HepG2 (cell line): ENCODE data around the gene P4HTM. TPM values are rescaled to one million over a fixed set of nuclear protein-coding genes. Genes with fewer than 3 reads are reported as not detected.

Source experiments
- AFF4 ChIP-seq: sonication (generic); formaldehyde crosslinking; IDR thresholded peaks from 2 replicates; pipeline ENCODE4 v1.4.0; 2020; ENCODE audit warnings: missing genetic modification reagents
- AHR ChIP-seq: IDR thresholded peaks from 2 replicates; pipeline ENCODE4 v1.6.1; 2018; ENCODE audit warnings: missing genetic modification reagents, missing compliant biosample characterization
- CC2D1A ChIP-seq: sonication (generic); formaldehyde crosslinking; IDR thresholded peaks from 2 replicates; pipeline ENCODE4 v1.8.1; 2023; ENCODE audit warnings: mild to moderate bottlenecking, missing genetic modification reagents
- CCDC6 ChIP-seq: sonication (generic); formaldehyde crosslinking; IDR thresholded peaks from 2 replicates; pipeline ENCODE4 v1.8.1; 2022; ENCODE audit warnings: mild to moderate bottlenecking, missing genetic modification reagents, moderate library complexity
- EHMT2 ChIP-seq: fragments of 200-600 bp; sonication (generic); IDR thresholded peaks from 2 replicates; pipeline ENCODE4 v1.7.0; 2017; ENCODE audit warnings: antibody characterized with exemption, low read depth, low read length, borderline replicate concordance
- ESRRA ChIP-seq: sonication (generic); formaldehyde crosslinking; IDR thresholded peaks from 2 replicates; pipeline ENCODE4 v1.5.1; 2020; ENCODE audit warnings: mild to moderate bottlenecking, low read depth, missing genetic modification reagents
- HOXA7 ChIP-seq: sonication (generic); formaldehyde crosslinking; IDR thresholded peaks from 2 replicates; pipeline ENCODE4 v1.8.1; 2022; ENCODE audit warnings: mild to moderate bottlenecking, missing genetic modification reagents, moderate library complexity
- KMT2A ChIP-seq: sonication (generic); formaldehyde crosslinking; IDR thresholded peaks from 2 replicates; pipeline ENCODE4 v1.4.0; 2020; ENCODE audit warnings: missing genetic modification reagents
- SRY ChIP-seq: sonication (generic); formaldehyde crosslinking; IDR thresholded peaks from 2 replicates; pipeline ENCODE4 v1.8.0; 2022; ENCODE audit warnings: mild to moderate bottlenecking, missing genetic modification reagents
- TRIM24 ChIP-seq: sonication (generic); formaldehyde crosslinking; IDR thresholded peaks from 2 replicates; pipeline ENCODE4 v1.8.0; 2022; ENCODE audit warnings: mild to moderate bottlenecking, missing genetic modification reagents
- U2AF1 ChIP-seq: fragments of 200-400 bp; formaldehyde crosslinking; optimal IDR thresholded peaks from 2 replicates; pipeline ENCODE3; 2017; ENCODE audit warnings: mild to moderate bottlenecking, low read depth, low read length
- ZBTB46 ChIP-seq: sonication (generic); formaldehyde crosslinking; IDR thresholded peaks from 2 replicates; pipeline ENCODE4 v1.4.0; 2020; ENCODE audit warnings: mild to moderate bottlenecking, missing genetic modification reagents, borderline replicate concordance
- ZMAT5 ChIP-seq: sonication (generic); formaldehyde crosslinking; IDR thresholded peaks from 2 replicates; pipeline ENCODE4 v1.5.0; 2020; ENCODE audit warnings: mild to moderate bottlenecking, low read depth, missing genetic modification reagents, borderline replicate concordance
- ZNF20 ChIP-seq: sonication (generic); formaldehyde crosslinking; IDR thresholded peaks from 2 replicates; pipeline ENCODE4 v1.4.0; 2020; ENCODE audit warnings: mild to moderate bottlenecking, moderate library complexity, missing genetic modification reagents
- ZNF256 ChIP-seq: sonication (generic); formaldehyde crosslinking; conservative IDR thresholded peaks from 2 replicates; pipeline ENCODE4 v1.4.0; 2020; ENCODE audit warnings: missing genetic modification reagents
- ZNF264 ChIP-seq: sonication (generic); formaldehyde crosslinking; IDR thresholded peaks from 2 replicates; pipeline ENCODE4 v1.4.0; 2020; ENCODE audit warnings: missing genetic modification reagents
- ZNF282 ChIP-seq: fragments of 450-650 bp; IDR thresholded peaks from 2 replicates; pipeline ENCODE4 v1.6.1; 2018; ENCODE audit not compliant: partially characterized antibody
- ZNF414 ChIP-seq: sonication (generic); formaldehyde crosslinking; IDR thresholded peaks from 2 replicates; pipeline ENCODE4 v1.5.0; 2020; ENCODE audit warnings: missing genetic modification reagents
- ZNF468 ChIP-seq: sonication (generic); formaldehyde crosslinking; IDR thresholded peaks from 2 replicates; pipeline ENCODE4 v1.8.0; 2022; ENCODE audit warnings: mild to moderate bottlenecking, moderate library complexity, missing genetic modification reagents
- ZNF615 ChIP-seq: sonication (generic); formaldehyde crosslinking; IDR thresholded peaks from 2 replicates; pipeline ENCODE4 v1.5.0; 2020; ENCODE audit warnings: mild to moderate bottlenecking, missing genetic modification reagents, borderline replicate concordance
- ZNF644 ChIP-seq: IDR thresholded peaks from 2 replicates; pipeline ENCODE4 v1.6.1; 2016; ENCODE audit warnings: low read depth
- ZNF674 ChIP-seq: sonication (generic); formaldehyde crosslinking; IDR thresholded peaks from 2 replicates; pipeline ENCODE4 v1.5.0; 2020; ENCODE audit warnings: low read depth, mild to moderate bottlenecking, missing genetic modification reagents
- ZNF761 ChIP-seq: sonication (generic); formaldehyde crosslinking; conservative IDR thresholded peaks from 2 replicates; pipeline ENCODE4 v1.4.0; 2020; ENCODE audit warnings: mild to moderate bottlenecking, missing genetic modification reagents
- ZNF83 ChIP-seq: sonication (generic); formaldehyde crosslinking; IDR thresholded peaks from 2 replicates; pipeline ENCODE4 v1.4.0; 2020; ENCODE audit warnings: missing genetic modification reagents, mild to moderate bottlenecking, borderline replicate concordance
- polyA plus RNA-seq, 8 experiments: library from polyadenylated mRNA; depleted of rRNA in 3 of 8; stranded (reverse) in 7 of 8; unstranded in 1 of 8; fragments of >200 nt; fragmentation: Illumina TruSeq in 4 of 8; extraction: Trizol in 4 of 8; gene quantifications; 2 replicates each; pipeline versions ENCODE4 v1.2.1 to v1.2.3, GENCODE V29; 2011 to 2016; ENCODE audit warnings: low read depth in 4 of 8, missing spikeins in 1 of 8, mixed read lengths in 1 of 8; ENCODE audit not compliant: insufficient read depth in 1 of 8
- total RNA-seq, 5 experiments: library from RNA; depleted of rRNA; stranded (reverse); fragments of >200 nt; fragmentation: Illumina TruSeq; extraction: Trizol; gene quantifications; 2 replicates each; pipeline ENCODE4 v1.2.3, GENCODE V29; 2016; ENCODE audit warnings: low read depth in 1 of 5

The P4HTM gene
- total and polyA plus RNA-seq, 2 of the 13 experiments (the other 11 are each of a cell fraction or from before 2014, with no cell fraction given), result 0.01 TPM; not detected in 1

- no peak for TF ChIP-seq ZNF615 (CRISPR knock-in tag)
- no peak for TF ChIP-seq ZBTB46 (CRISPR knock-in tag)
- TF ChIP-seq ZNF674 (CRISPR knock-in tag), result no peak
- no peak for TF ChIP-seq ZMAT5
- peak; percentile 73; the same call in 1 of the 2 replicates for TF ChIP-seq ZNF83 (CRISPR knock-in tag)
- TF ChIP-seq TRIM24 (CRISPR knock-in tag), result no peak
- peak; percentile 5; the same call in 1 of the 2 replicates for TF ChIP-seq ZNF264 (CRISPR knock-in tag)
- TF ChIP-seq U2AF1, result peak; percentile 85
- TF ChIP-seq ZNF282, result no peak
- peak; percentile 91 for TF ChIP-seq SRY
- no peak for TF ChIP-seq ZNF468 (CRISPR knock-in tag)
- TF ChIP-seq CCDC6 (CRISPR knock-in tag), result peak; percentile 66; the same call in 1 of the 2 replicates
- 0 out of 2 replicates have a peak, but pooled peaks have one; percentile 42 for TF ChIP-seq CC2D1A (CRISPR knock-in tag)
- peak; percentile 79 for TF ChIP-seq AFF4 (CRISPR knock-in tag)
- peak; percentile 72 for TF ChIP-seq ZNF414 (CRISPR knock-in tag)
- TF ChIP-seq ZNF256 (CRISPR knock-in tag), result no peak; the same call in 1 of the 2 replicates
- TF ChIP-seq AHR, result no peak
- TF ChIP-seq ZNF644 (CRISPR knock-in tag), result no peak
- TF ChIP-seq KMT2A (CRISPR knock-in tag), result no peak; the same call in 1 of the 2 replicates
- peak; percentile 38 for TF ChIP-seq ESRRA (CRISPR knock-in tag)
- TF ChIP-seq EHMT2, result no peak
- TF ChIP-seq ZNF20 (CRISPR knock-in tag), result peak; percentile 42; the same call in 1 of the 2 replicates
- TF ChIP-seq ZNF761 (CRISPR knock-in tag), result no peak; the same call in 1 of the 2 replicates
- TF ChIP-seq HOXA7 (CRISPR knock-in tag), result no peak
These were observed 17.2 kb downstream of the P4HTM start, which contains the start of gene WDR6 (continued) for GRCh38 chr3:49007068-49007770.
